HG03095 (cell line): ENCODE data around the gene ZDHHC14.

ENCODE experiments used
- ATAC-seq: cut with Tn5 transposase; IDR thresholded peaks from one replicate; pipeline ENCODE4 v1.9.1; 2021; ENCODE audit warnings: moderate library complexity; ENCODE audit not compliant: unreplicated experiment

The ZDHHC14 gene

DNA sequence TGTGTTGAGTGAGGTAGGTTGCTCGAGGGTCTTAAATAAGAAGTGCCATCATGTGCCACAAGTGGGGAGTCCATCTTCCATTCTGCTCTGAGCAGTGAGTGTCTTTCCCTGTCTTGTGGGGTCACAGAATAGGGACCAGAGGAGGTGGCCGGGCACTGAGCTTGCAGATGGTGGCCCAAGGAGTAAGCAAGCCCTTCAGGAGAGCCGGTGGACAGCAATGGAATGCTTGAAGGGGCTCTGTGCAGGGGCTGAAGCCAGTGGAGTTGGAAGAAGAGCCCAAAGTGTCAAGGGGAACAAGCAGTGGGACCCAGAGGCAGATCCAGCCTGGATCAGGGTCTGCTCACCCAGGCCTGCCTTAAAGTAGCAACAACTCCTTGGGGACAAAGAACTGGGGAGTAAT lies 228.6 kb downstream of the ZDHHC14 start:
- no peak for ATAC-seq

DNA sequence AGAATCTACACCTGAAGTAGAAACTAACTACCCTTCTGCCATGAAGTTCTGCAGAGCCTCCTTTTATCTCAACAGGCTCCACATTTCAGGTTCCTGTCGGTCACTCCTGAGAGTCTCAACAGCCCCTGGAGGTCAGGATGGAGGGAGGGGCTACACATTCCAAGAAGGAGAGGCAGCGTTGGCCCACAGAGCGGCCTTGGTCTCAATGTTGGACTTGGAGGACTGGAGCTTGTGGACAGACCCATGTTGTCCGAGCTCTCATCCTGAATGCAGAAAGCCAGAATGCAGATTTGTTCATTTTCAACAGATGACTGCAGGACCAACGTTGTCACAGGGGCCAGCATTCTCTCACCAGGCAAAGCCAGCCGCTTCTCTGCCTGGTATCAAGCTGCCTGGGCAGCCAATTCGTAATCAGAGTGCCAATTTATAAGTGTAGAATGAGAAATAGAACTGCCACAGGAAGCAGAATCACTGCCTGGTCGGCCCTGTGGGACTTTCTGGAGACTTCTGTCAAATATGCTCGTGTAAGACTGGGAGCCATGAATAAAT lies 229.5 kb downstream of the ZDHHC14 start:
- ATAC-seq, result no peak

DNA sequence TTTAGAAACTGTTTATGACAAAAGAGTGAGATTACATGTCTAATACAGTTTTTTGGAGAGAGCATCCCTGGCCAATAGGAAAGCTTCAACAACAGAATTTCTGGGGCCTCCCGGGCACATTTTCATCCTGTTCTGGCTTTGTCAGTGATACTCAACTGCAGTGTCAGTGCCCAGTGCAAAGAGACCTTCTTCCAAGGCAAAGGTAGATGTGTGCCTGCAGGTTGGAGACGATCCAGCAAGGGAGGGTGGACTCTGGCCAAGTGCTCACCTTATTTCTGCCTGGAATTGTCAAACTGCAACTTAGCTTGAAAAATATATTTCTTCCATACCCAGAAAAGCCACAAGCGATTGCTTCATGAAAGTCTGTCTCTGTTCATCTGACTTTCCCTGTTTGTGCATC lies 230.4 kb downstream of the ZDHHC14 start:
- no peak for ATAC-seq

DNA sequence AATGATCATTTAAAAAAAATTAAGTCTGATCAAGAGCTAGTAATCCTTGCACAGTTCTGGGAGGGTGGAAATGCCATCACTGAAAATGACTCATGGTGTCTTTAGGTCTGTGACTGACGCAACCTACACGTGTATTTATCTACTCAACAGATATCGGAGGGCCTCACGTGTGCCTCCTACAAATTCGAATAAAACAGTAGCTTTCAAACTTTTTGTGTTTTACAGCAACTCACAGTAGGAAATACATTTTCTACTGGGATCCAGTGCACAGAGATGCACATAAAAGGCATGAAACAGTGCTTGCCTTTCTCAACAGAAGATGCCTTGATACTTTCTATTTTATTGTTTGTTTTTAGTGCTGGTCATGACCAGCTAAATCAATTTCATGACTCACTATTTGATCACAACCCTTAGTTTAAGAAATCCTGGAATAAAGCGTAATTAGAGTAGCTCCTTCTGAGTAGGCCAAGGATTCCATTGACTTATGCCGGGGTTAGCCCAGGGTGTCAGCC lies 232.1 kb downstream of the ZDHHC14 start:
- no peak for ATAC-seq

DNA sequence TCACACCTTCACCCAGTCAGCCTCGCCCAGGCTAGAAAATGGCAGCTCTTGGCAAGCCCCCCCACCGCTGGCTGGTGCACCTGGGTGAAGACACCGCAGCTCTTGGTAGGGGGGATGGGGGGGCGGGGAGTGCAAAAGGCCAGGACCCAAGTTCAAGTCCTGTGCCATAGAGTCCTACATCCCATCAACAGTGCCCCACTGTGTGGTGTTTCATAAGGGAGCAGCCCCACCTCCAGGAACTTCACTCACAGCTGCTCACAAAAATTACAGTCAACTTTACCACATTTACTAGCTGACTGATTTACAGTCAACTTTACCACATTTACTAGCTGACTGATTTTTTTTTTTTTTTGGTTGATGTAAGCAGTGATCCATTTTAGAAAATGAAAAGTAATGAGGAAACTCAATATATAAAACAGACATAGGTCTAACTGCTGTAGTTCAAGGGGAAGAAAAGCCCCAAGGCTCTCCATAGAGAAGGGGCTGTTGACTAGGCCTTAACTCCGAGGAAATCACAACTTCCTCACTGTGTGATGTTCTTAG lies 233.1 kb downstream of the ZDHHC14 start:
- no peak for ATAC-seq

DNA sequence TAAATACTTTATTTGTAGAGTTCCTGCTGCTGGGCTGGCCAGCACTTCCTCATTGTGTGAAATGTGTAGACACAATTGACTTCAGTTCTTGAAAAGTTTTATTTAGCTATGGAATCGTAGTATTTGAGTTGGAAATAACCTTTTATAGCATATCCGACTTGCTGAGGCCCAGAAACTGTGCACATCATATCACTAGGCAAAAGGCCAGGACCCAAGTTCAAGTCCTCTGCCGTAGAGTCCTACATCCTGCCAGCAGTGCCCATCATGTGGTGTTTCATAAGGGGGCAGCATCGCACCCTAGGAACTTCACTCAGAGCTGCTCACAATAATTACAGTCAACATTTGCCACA lies 234.4 kb downstream of the ZDHHC14 start:
- ATAC-seq, result no peak

DNA sequence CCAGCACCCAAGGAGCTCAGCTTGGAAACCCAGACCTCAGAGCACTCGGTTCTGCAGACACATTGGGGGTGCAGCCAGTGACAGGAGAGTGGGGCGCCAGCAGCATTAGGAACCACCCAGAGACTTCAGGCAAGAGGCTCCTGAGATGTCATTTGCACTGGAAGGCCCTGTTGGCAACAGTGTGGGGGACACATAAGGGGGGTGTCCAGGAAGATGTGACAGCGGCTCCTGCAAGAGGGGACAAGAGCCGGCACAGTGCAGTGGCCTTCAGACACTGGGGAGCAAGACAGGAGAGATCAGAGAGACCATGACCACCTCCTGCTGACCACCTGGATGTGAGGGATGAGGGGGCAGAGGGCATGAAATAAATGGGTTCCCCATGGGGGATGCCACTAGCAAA lies 235.0 kb downstream of the ZDHHC14 start:
- no peak for ATAC-seq

GRCh38 chr6:157620944-157621343 lies 240.0 kb downstream of the ZDHHC14 start:
- ATAC-seq, result no peak

- no peak for ATAC-seq
Observed at GRCh38 chr6:157621406-157621805, 240.4 kb downstream of the ZDHHC14 start.

DNA sequence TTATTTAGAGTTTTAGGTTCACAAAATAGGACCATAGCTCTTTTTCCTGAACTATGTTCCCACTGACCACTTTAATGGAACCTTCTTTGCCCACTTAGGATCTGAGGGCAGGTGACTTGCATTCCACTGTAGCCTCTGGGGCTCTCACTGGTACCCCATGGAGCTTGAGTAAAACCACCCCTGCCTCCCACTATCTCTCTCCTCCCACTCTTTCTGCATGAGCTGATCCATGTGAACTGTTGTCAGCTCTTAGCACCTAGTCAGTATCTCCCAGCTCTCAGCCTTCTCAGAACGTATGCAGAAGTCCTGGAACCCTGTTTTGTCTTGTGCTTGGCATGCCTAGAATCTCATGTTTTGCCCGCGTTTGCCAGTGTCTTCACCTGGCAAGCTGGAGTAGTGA lies 241.4 kb downstream of the ZDHHC14 start:
- no peak for ATAC-seq

GRCh38 chr6:157625111-157625510 lies 244.1 kb downstream of the ZDHHC14 start:
- no peak for ATAC-seq

DNA sequence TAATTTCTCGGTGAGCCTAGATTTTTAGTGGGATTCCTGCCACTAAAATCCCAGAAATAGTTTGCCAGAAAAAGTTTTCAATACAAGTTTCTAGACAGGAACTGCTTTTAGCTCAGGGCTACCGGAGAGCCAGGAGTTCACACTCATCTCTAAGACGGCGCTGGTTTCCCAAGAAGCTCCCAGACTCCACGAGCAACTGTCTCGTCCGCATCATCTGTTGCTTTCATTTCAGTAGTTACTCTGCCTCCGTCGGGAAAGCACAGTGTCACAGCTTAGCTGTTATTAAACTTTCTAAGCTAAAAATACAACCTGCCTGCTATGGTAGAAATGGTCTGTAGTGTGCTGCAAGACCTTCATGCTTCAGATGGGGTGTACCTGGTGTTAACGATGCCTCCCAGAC lies 244.8 kb downstream of the ZDHHC14 start:
- no peak for ATAC-seq

DNA sequence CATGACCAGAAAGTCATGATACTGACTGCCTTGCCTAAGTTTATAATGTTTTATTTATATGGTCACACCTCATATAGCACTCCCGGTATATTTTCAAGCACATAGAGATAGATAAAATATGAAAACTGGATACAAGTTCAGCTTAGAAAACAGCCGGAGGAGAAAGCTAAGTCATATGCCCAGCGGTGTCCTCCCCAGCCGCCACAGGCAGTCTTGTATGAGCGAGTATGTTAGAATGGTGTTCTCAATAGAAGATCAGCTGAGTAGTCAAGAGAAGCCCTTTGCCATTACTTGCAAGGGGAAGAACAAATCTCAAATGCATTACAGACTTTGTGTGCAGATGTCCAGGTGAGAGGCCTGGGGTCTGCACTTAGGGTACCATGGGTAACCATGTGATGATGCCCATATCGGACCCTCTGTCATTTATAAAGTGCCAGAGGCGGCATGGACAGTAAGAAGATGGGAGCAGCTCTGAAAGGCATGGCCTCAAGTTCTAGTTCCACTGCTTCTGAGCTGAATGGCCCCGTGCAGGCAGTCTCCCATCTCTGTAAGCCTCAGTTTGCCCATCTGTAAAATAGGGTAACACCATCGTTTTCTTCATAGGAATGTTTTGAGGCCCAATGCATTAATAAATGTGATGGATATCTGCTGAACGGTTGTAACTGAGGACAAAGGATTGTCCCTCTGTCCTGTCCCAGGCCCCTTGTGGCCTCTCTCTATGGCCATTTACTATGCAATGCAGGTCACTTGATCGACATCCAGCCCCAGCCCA lies 246.4 kb downstream of the ZDHHC14 start:
- no peak for ATAC-seq

- ATAC-seq, result no peak
Observed at GRCh38 chr6:157628463-157628862, 247.5 kb downstream of the ZDHHC14 start.

GRCh38 chr6:157629220-157629619 lies 248.2 kb downstream of the ZDHHC14 start:
- ATAC-seq, result no peak

GRCh38 chr6:157630463-157631080 lies 249.6 kb downstream of the ZDHHC14 start:
- ATAC-seq, result no peak

DNA sequence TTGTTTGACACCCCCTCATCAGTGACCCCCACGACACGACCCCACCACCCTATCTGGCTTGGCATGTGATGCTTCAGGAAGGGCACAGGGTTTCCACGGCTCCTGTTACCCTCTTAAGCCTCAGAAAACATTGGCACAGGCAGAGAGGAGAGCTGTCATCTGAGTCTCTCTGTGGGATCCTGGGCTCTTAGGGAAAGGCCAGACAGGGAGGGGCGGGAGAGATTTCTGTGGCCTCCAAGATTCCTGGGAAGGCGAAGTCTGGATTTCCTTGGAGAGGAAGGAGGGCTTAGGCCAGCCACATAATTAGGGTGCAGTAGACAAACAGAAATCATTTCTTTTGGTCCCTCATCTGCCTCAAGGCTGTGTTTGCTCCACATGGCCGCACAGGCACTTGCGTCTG lies 250.4 kb downstream of the ZDHHC14 start:
- ATAC-seq, result no peak

- no peak for ATAC-seq
Observed at GRCh38 chr6:157631838-157632614, 251.0 kb downstream of the ZDHHC14 start.

- ATAC-seq, result no peak
Observed at GRCh38 chr6:157632821-157633220, 251.8 kb downstream of the ZDHHC14 start.

DNA sequence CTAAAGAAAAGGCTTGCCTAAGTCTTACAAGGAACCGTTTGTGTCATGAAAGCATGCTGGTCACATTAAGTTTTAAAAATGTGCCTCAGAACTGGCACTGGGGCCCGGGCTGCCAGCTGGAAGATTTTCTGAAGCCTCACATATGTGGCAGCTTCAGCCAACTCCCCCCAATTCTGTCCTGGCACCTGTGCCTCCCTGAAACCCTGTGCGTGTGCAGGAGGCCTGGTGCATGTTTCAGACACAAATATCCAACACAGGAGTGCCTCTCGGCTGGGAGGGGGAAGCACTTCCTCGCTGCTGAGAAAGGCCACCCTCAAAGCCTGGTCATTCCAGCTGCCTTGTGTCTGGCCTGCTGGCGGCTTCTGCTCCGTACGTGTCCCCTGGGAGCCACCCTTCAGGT lies 253.6 kb downstream of the ZDHHC14 start:
- no peak for ATAC-seq
